Measurements from ENCODE around the gene PARN.
"Not testable (repeated sequence)": the region's sequence is repeated elsewhere in the genome, so short reads cannot be mapped to it uniquely, and the experiment has no call there.

Gene PARN

DNA sequence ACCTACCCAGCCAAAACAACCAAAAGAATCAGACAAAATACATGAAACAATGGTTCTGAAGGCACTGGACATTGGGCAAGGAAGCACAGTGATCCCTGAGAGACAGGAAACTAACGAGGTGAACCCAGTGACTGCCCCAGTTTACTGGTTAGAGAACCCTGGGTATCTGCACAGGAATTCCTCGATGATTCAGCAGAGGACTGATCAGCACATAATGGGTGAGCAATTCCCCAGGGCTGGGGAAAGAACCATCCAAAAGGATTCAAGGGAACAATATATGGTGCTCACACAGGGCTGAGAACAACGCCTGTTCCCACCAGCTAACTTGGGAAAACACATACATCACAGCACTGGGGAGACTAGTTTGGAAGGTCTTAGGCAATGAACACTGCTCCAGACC lies 167.2 kb downstream of the PARN start:
- DNase-seq: no peak

GRCh38 chr16:14460726-14461125 lies 169.3 kb downstream of the PARN start:
- DNase-seq: no peak

- DNase-seq: no peak
Measured at GRCh38 chr16:14458576-14458975, 171.5 kb downstream of the PARN start.

GRCh38 chr16:14456793-14457481 lies 173.1 kb downstream of the PARN start:
- DNase-seq: no peak

GRCh38 chr16:14455573-14455972 lies 174.5 kb downstream of the PARN start:
- no peak for DNase-seq

DNA sequence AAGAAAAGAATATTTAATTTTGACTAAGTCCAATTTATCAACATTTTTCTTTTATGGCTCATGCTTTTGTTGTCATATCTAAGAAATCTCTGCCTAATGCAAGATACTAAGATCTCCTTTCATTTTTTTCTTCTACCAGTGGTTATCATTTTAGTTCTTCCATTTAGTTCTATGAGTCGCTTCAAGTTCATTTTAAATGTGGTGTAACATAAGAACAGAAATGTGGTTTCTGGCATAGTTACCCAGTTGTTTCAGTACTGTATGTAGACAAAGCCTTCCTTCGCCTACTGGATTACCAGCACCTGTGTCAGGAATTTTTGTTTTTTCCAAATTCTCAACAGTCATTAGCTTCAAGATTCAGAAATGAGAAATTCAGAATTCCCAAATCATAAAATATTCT lies 175.7 kb downstream of the PARN start:
- DNase-seq: no peak

DNA sequence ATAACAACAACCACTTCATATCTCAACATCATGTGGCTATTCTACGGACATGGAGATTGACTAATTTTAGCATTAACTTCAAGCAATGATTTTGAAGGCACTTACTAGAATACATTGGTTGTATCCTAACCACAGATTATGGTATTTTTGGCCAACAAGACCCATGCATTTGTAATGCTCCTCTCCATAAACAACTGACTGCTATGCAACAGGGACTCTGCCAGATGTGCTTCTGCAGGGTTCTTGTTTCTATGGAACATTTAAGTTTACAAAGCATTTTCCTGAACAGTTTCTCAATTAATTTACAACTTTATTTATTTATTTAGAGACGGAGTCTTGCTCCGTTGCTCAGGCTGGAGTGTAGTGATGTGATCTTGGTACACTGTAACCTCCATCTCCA lies 178.0 kb downstream of the PARN start:
- no peak for DNase-seq

- DNase-seq: no peak
Measured at GRCh38 chr16:14450846-14451245, 179.2 kb downstream of the PARN start.

- DNase-seq: no peak
Measured at GRCh38 chr16:14449790-14450480, 180.1 kb downstream of the PARN start.

DNA sequence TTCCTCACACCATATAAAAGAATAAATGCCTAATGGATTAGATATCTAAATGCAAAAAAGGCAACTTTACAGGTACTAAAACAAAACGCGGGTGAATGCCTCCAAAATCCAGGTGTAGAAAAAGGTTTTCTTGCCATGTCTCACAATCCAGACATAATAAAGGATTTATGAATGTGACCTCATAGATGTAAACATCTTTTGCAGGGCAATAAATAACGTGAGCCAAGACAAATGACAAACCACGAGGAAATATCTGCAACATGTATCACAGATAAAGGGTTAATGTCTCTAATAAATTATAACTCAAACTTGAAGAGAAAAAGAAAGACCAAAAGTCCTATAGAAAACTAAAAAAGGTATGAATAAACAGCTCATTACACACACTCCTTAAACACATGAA lies 180.7 kb downstream of the PARN start:
- DNase-seq: no peak

GRCh38 chr16:14448879-14449278 lies 181.2 kb downstream of the PARN start:
- no peak for DNase-seq

GRCh38 chr16:14447783-14448182 lies 182.3 kb downstream of the PARN start:
- DNase-seq: no peak

DNA sequence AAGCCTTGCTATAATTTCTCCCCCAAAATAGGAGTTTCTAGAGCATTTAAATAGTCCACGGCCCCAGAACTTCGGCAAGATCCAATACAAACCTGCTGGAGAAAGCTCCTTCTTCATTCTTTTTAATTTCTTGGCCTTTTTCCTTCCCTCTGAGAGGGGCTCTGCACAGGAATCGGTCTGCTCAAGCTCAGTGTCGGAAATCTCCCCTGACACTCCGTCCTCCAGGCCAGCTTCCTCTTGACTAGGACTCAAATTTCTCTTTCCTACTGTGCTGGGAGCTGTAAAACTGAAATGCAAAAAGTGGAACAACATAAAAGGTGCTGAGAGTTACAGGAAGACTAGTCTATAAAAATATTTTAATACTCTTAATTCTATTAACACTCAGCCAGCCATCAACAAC lies 183.3 kb downstream of the PARN start:
- no peak for DNase-seq

DNA sequence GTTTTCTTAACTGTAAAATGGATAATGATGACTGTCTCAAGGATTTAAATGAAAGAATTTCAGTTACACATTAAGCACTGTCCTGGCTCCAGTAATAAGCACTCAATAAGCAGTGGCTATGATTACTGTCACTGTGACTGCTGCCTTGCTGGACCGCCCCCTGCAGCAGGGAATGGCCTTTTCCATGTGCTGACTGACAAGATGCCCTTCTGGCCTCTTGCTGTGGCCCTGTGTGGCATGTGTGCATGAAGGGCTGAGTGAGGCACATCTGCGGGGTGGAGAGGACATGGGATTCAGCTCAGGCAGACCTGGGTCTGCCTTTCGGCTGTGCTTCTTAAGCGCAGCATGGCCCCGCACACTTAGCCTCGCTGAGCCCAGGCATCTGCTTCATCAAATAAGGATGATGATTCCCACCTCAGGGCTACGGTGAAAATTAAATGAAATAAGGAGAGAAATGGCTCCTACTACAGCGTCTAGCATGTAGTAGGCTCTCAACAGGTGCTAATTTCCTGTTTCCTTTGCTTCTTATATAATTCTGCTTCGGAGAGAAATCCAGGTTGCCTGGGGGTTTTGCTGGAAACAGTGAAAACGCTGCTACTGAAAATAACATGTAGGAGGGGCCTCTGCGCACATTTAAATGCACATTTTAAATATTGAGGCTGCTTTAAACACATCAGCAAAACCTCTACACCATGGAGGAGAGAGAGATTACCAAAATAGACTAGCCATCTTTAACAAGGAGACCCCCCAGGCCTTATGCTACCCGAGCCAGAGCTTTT lies 183.9 kb downstream of the PARN start:
- DNase-seq: no peak

DNA sequence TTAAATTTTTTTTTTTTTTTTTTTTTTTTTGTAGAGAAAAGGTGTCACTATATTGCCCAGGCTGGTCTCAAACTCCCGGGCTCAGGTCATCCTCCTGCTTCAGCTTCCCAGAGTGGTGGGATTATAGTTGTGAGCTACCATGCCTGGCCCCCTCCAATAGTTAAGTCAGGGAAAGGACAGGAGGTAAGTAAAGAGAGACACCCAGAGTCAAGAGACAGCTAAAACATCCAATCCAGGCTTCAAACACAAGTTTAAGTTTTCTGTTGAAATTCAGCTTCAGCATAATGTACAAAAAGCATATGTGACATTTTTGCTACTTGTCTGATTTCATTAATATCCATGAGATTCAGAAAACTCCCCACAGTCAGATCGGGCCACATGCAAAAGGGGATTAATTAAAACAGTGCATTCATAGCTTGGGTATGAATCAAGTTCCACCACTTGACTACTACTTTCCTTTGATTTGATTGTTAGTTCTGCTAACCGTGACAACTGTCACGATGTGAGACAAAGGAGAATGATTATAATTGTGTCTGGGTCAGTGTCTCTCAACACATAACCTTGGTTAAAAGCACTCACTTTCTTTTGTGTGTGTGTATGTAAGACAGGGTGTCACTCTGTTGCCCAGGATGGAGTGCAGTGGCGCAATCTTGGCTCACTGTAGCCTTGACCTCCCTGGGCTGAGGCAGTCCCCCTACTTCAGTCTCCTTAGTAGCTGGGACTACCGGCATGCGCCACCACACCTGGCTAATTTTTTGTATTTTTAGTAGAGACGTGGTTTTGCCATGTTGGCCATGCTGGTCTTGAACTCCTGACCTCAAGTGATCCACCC lies 184.9 kb downstream of the PARN start:
- DNase-seq: no peak

DNA sequence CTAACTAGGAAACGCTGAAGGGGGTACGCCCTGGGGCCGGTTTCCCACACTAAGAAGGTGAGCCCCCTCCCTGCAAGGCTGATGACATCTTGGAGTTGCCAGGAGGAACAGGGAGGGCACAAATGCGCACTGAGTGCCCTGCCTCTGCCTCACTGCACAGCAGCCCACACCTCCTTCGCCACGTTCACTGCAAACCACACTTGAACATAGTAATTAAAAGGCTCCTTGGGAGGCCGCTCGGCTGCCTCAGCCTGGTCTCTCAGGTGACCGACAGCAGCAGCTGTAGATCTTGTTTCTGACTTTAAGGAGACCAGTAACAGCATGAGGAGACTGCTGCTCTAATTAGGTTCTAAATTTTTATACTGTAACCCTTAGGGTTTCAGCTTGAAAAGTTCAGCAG lies 188.5 kb downstream of the PARN start:
- not testable (repeated sequence) for DNase-seq

DNA sequence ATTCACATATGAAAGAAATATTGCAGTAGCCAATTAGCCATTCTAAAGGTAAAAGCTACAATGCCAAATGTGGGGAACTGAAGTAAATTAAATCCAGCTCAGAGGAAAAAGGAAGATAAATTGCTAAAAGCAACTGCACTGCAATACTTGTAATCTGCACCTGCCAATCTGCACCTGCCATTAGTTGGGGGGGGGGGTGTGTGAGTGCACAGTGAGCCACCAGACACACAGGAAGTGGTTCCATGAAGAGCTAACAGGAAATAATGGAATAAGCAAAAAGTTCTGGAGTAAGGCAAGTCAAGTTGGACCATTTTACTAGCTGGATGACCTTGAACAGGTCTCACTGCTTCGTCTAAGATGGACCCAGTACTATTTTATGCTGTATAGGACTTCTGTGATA lies 191.8 kb downstream of the PARN start:
- peak; percentile 24 to 33 for DNase-seq

DNA sequence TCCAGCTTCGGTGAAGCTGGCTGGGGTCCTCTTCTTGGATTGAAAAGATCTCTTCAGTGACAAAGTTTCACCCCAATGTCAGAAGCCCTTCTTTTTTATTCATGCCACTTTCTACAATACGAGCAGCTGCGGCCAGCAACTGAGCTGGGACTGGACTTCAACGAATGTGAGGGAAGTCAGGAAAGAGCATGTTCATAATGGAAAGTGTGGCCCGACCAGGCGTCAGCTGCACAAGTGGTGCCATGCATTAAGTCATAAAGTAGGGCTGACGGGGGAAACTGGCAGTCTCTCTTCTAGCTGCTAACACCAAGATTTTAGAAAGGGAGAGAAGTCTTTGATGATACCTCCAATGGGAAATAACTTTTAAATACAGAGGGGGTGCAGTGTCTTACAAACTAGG lies 192.6 kb downstream of the PARN start:
- DNase-seq: no peak

- DNase-seq: peak; percentile 4 to 42
Measured at GRCh38 chr16:14436401-14436955, 193.6 kb downstream of the PARN start.

DNA sequence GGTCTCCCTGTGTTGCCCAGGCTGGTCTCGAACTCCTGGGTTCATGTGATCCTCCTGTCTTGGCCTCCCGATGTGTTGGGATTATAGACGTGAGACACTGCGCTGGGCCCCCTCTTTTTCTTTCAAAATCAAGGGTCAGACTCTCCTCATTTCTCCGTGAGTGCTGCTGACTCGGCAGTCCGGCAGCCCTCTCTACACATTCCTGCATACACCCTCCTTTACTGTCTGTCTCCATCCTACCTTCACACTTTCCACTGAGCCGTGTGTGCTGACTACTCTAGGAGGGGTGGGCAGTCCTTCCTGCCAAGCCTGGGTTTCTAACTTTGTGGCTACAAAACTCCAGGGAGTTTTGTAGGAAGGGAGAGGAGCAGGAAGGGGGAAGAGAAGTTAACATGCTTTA lies 195.2 kb downstream of the PARN start:
- DNase-seq: no peak

DNA sequence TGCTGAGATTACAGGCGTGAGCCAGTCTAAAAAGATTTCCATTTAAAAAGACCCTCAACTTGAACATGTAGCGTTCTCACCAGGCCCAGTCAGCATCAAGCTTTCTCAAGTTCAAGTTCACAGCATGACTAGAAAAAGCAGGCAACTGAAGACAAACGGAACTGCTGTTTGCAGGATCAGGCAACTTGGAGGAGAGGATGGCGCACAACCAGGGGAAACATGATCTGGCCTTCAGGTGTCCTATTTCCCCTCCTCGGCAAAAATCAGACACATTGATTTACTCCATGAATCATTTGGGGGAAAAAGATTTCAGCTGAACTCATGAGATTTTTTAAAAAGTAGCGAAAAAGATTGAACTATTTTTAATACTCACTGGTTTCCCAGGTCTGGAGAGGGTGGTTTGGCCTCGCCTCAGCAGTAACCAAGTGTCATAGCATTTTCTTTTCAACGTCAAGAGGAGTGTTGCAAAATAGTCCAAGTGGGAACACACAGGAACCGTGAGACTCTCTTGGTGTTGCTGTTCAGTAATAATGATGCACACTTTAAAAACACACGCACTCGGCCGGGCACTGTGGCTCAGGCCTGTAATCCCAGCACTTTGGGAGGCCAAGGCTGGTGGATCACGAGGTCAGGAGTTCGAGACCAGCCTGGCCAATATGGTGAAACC lies 201.0 kb downstream of the PARN start:
- not testable (repeated sequence) for DNase-seq

DNA sequence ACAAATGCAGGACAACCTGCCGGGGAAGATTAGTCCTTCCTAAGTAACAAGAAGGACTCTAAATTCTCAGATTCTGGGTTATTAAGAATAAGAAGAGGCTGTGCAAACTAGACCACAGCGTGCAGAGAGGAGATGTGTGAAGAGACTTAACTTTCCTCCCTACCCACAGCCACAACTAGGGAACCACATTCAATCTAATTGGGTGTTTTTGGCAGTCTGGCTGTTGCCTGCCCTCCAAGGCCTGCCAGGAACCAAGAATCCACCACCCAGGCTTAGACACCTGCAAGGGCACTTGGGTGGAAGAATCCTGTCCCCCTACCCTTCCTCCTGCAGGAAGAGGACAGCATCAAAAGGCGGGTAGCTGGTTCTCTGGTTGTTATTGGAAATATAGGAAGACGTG lies 202.0 kb downstream of the PARN start:
- no peak for DNase-seq

All from SHP77 (cell line).